Breast epithelium (tissue), 3 donors: Measurements from ENCODE around the gene TMEM131.

ENCODE experiments used
- POLR2A ChIP-seq: fragments of 450-650 bp; IDR thresholded peaks from one replicate; pipeline ENCODE4 v1.6.1; 2016; ENCODE audit warnings: antibody characterized with exemption, mild to moderate bottlenecking, moderate library complexity
- POLR2AphosphoS5 ChIP-seq, 3 donors: sonication (generic); formaldehyde crosslinking; IDR thresholded peaks; one replicate each; pipeline ENCODE4 v1.6.1; 2017; ENCODE audit warnings: antibody characterized with exemption in 3 of 3
- TF ChIP-seq, protein P1 (sequence below), 3 donors: fragments of 450-650 bp; IDR thresholded peaks; one replicate each; pipeline ENCODE4 v1.5.1; 2016 to 2017; ENCODE audit warnings: antibody characterized with exemption in 3 of 3, mild to moderate bottlenecking in 3 of 3, moderate library complexity in 3 of 3

- TF ChIP-seq, protein P1, sequence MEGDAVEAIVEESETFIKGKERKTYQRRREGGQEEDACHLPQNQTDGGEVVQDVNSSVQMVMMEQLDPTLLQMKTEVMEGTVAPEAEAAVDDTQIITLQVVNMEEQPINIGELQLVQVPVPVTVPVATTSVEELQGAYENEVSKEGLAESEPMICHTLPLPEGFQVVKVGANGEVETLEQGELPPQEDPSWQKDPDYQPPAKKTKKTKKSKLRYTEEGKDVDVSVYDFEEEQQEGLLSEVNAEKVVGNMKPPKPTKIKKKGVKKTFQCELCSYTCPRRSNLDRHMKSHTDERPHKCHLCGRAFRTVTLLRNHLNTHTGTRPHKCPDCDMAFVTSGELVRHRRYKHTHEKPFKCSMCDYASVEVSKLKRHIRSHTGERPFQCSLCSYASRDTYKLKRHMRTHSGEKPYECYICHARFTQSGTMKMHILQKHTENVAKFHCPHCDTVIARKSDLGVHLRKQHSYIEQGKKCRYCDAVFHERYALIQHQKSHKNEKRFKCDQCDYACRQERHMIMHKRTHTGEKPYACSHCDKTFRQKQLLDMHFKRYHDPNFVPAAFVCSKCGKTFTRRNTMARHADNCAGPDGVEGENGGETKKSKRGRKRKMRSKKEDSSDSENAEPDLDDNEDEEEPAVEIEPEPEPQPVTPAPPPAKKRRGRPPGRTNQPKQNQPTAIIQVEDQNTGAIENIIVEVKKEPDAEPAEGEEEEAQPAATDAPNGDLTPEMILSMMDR (IDR thresholded peaks at IDR 0.05) = no peak
- TF ChIP-seq POLR2A = no peak
- TF ChIP-seq POLR2AphosphoS5 (IDR thresholded peaks at IDR 0.05) = no peak
These were observed 42.1 kb upstream of the TMEM131 start for GRCh38 chr2:98037666-98038336.
